GM12878 (cell line): ENCODE measurements around the gene SLC24A4.

ENCODE experiments used
- CEBPZ ChIP-seq: fragments of 150-350 bp; IDR thresholded peaks from 2 replicates; pipeline ENCODE4 v1.6.1; 2016; ENCODE audit warnings: low read depth, low read length
- CTCF ChIP-seq, 3 experiments: IDR thresholded peaks in 2 of 3; conservative IDR thresholded peaks in 1 of 3; 2 replicates each; pipeline ENCODE4 v1.5.1; 2011; ENCODE audit warnings: low read depth in 3 of 3, low read length in 3 of 3, mild to moderate bottlenecking in 3 of 3, control low read depth in 2 of 3, moderate library complexity in 2 of 3, inconsistent platforms in 1 of 3, mixed read lengths in 1 of 3; ENCODE audit not compliant: control insufficient read depth in 2 of 3, insufficient read depth in 1 of 3; ENCODE audit errors: extremely low read depth in 1 of 3
- LARP7 ChIP-seq: fragments of 450-650 bp; IDR thresholded peaks from 2 replicates; pipeline ENCODE4 v1.6.1; 2017; ENCODE audit warnings: mild to moderate bottlenecking
- POLR2A ChIP-seq: IDR thresholded peaks from 2 replicates; pipeline ENCODE4 v1.6.1; 2011; ENCODE audit warnings: low read depth, mild to moderate bottlenecking, low read length
- SIX5 ChIP-seq: IDR thresholded peaks from 2 replicates; pipeline ENCODE4 v1.6.1; 2011; ENCODE audit warnings: mild to moderate bottlenecking, low read depth, low read length, moderate library complexity; ENCODE audit not compliant: severe bottlenecking
- ZBTB33 ChIP-seq: fragments of 450-650 bp; IDR thresholded peaks from 2 replicates; pipeline ENCODE4 v1.6.1; 2017; ENCODE audit warnings: mild to moderate bottlenecking
- ZNF384 ChIP-seq: IDR thresholded peaks from 2 replicates; pipeline ENCODE4 v1.6.1; 2012; ENCODE audit warnings: low read depth, mild to moderate bottlenecking, low read length, improper control_type of control experiment, borderline replicate concordance
- ZNF687 ChIP-seq: fragments of 450-650 bp; IDR thresholded peaks from 2 replicates; pipeline ENCODE4 v1.6.1; 2017; ENCODE audit warnings: mild to moderate bottlenecking, moderate library complexity

- no peak for TF ChIP-seq CTCF (IDR thresholded peaks at IDR 0.05 in 2 of 3, conservative IDR thresholded peaks at IDR 0.05 in 1 of 3; ENCODE audit: control insufficient read depth in 2 of 3, extremely low read depth in 1 of 3, insufficient read depth in 1 of 3, low read depth in 3 of 3, low read length in 3 of 3)
- TF ChIP-seq ZBTB33, result no peak
- TF ChIP-seq POLR2A, result no peak
- no peak for TF ChIP-seq CEBPZ
- no peak for TF ChIP-seq ZNF384
- TF ChIP-seq SIX5, result no peak
- TF ChIP-seq LARP7, result no peak
- TF ChIP-seq ZNF687, result no peak
Observed at GRCh38 chr14:92386165-92386564, 63.2 kb downstream of the SLC24A4 start.
